ENCODE results near the gene ATP6V1A. TPM values are rescaled to one million over a fixed set of nuclear protein-coding genes. Genes with fewer than 3 reads are reported as not detected.
A peak's percentile ranks its signal among the peaks of the same experiment; 100 is the strongest.

ATP6V1A gene
- total and polyA plus RNA-seq, 4 experiments from 2014 or later, result 22.7 to 26.6 (median 25.1) TPM

DNA sequence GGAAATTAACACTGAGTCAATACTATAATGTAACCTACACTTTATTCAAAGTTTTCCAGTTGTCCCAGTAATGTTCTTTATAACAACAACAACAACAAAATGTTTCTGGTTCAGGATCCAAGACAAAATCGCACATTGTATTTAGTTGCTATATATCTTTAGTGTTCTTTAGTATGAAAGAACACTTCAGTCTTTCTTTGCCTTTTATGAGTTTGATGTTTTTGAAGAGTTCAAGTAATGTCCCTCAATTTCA is 84.2 kb downstream of the ATP6V1A start:
- H3K27ac ChIP-seq (ENCODE audit: low read depth, low read length), result no peak overlapping the region
- H3K27me3 Mint-ChIP-seq, result no peaks in the 10 kb centered on the region
- peaks cover 3 to 15% (median 10%) of the 10 kb centered on the region in 8 donors for H3K9me3 Mint-ChIP-seq
- no peaks in the 10 kb centered on the region for H3K27me3 ChIP-seq (ENCODE audit: insufficient read depth, low read length)
- H3K4me3 ChIP-seq (ENCODE audit: low read length in 2 of 2), result no peak overlapping the region
- POLR2A ChIA-PET (ENCODE audit: partially characterized antibody), result interaction anchor here (0.6 to 1.4 kb wide), 2 partner anchors 85 to 383 kb away, joined by 3 read pairs; partner anchors contain the start of gene NAA50
- H3K4me1 Mint-ChIP-seq, result peaks cover 1 to 12% (median 5%) of the 10 kb centered on the region in 4 donors
- H3K9me3 ChIP-seq (ENCODE audit: control insufficient read depth in 1 of 2, low read length in 2 of 2), result peaks cover 0 to 3% of the 10 kb centered on the region in 2 donors
- peak overlapping the region in 3 of 7 donors; percentile 58 to 76 (median 63) for H3K27ac Mint-ChIP-seq
- peaks cover 2 to 3% of the 10 kb centered on the region in 2 donors for H3K36me3 Mint-ChIP-seq
- H3K4me3 Mint-ChIP-seq, result no peak overlapping the region
- intact Hi-C loops (cut with micrococcal nuclease), result no loop called here
- H3K36me3 ChIP-seq (ENCODE audit: insufficient read depth, low read length), result no peaks in the 10 kb centered on the region
- CTCF ChIA-PET (ENCODE audit: partially characterized antibody), result no interaction called here
- peaks cover 9% of the 10 kb centered on the region for H3K4me1 ChIP-seq (ENCODE audit: insufficient read depth, low read length)
- DNase-seq, result no peak

DNA sequence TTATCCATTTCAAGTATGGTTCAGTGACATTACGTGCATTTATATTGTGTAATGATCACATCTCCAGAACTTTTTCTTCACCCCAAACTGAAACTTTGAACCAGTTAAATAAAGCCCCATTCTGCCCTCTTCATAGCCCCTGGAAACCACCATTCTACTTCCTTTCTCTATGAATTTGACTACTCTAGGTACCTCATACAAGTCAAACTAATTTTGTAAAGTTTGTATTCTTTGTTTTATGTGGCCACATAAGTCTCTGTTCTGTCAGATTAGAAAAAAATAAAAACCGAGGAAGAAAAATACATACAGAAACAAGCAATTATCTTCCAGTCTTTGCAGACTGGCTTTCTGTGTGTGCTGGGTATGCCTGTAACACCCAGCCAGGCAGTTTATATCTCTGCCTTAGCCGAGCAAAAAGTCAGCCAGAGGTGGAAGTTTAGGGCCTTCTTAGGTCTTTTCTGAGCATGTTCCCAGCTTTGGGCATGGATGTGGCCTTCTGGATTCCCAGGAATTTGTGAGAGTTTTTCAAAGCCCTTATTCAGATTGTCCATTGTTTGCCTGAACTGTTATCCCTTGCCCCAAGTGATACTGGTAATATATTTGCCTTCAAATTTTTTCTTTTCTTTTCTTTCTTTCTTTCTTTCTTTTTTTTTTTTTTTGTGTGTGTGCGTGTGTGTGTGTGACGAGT is 85.8 kb downstream of the ATP6V1A start:
- peaks cover 0 to 3% of the 10 kb centered on the region in 2 donors for H3K9me3 ChIP-seq (ENCODE audit: control insufficient read depth in 1 of 2, low read length in 2 of 2)
- peaks cover 9% of the 10 kb centered on the region for H3K4me1 ChIP-seq (ENCODE audit: insufficient read depth, low read length)
- Mint-ChIP-seq H3K36me3 (peaks cover 2 to 3% of the 10 kb centered on the region in 2 donors), H3K27ac (no peak overlapping the region), H3K4me3 (no peak overlapping the region), H3K9me3 (peaks cover 3 to 15% (median 10%) of the 10 kb centered on the region in 8 donors), H3K27me3 (no peaks in the 10 kb centered on the region), H3K4me1 (peaks cover 1 to 12% (median 5%) of the 10 kb centered on the region in 4 donors)
- ChIA-PET CTCF (ENCODE audit: partially characterized antibody) (interaction anchor here (0.7 kb wide), 1 partner anchor 253 kb away, joined by 3 read pairs; no protein-coding TSS in a partner anchor), POLR2A (ENCODE audit: partially characterized antibody) (no interaction called here)
- DNase-seq, result no peak
- no peaks in the 10 kb centered on the region for H3K27me3 ChIP-seq (ENCODE audit: insufficient read depth, low read length)
- H3K36me3 ChIP-seq (ENCODE audit: insufficient read depth, low read length), result no peaks in the 10 kb centered on the region
- H3K4me3 ChIP-seq (ENCODE audit: low read length in 2 of 2), result no peak overlapping the region
- H3K27ac ChIP-seq (ENCODE audit: low read depth, low read length), result no peak overlapping the region
- intact Hi-C loops (cut with micrococcal nuclease), result no loop called here

DNA sequence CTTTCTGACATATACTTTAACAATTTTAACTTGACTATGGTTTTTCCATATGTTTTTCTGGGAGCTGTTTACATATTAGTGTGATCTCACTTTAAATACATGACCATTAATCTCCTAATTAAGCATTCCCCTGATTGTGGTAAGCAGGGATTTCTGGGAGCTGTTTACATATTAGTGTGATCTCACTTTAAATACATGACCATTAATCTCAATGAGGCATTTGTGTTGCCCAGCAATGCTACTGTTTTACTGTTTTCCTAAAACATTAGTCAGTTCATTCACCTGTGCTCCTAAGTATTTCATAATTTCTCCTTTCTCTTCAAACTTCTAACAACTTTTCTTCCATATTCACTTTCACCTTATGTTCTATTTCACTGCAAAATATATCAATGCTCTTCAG is 88.1 kb downstream of the ATP6V1A start:
- no peak overlapping the region for H3K27ac Mint-ChIP-seq
- Histone ChIP-seq H3K4me3 (ENCODE audit: low read length in 2 of 2) (no peak overlapping the region), H3K27me3 (ENCODE audit: insufficient read depth, low read length) (no peaks in the 10 kb centered on the region), H3K27ac (ENCODE audit: low read depth, low read length) (no peak overlapping the region), H3K4me1 (ENCODE audit: insufficient read depth, low read length) (peaks cover 17% of the 10 kb centered on the region), H3K9me3 (ENCODE audit: control insufficient read depth in 1 of 2, low read length in 2 of 2) (peaks cover 0 to 3% of the 10 kb centered on the region in 2 donors), H3K36me3 (ENCODE audit: insufficient read depth, low read length) (no peaks in the 10 kb centered on the region)
- POLR2A ChIA-PET (ENCODE audit: partially characterized antibody), result no interaction called here
- no peak for DNase-seq
- H3K9me3 Mint-ChIP-seq, result peaks cover 0 to 15% (median 10%) of the 10 kb centered on the region in 8 donors
- peaks cover 6 to 12% (median 10%) of the 10 kb centered on the region in 4 donors for H3K4me1 Mint-ChIP-seq
- H3K4me3 Mint-ChIP-seq, result no peak overlapping the region
- H3K36me3 Mint-ChIP-seq, result peaks cover 2 to 3% of the 10 kb centered on the region in 2 donors
- peaks cover 0 to 1% of the 10 kb centered on the region in 2 donors for H3K27me3 Mint-ChIP-seq
- intact Hi-C loops (cut with micrococcal nuclease), result loop anchor here (5.0 kb wide), 1 partner anchor 222 kb away; the partner anchor contains the start of genes CCDC191 and QTRT2
- CTCF ChIA-PET (ENCODE audit: partially characterized antibody), result interaction anchor here (0.7 to 13.2 kb wide), 5 partner anchors 13 to 1626 kb away, joined by 3 to 157 read pairs (median 3); no protein-coding TSS in a partner anchor

DNA sequence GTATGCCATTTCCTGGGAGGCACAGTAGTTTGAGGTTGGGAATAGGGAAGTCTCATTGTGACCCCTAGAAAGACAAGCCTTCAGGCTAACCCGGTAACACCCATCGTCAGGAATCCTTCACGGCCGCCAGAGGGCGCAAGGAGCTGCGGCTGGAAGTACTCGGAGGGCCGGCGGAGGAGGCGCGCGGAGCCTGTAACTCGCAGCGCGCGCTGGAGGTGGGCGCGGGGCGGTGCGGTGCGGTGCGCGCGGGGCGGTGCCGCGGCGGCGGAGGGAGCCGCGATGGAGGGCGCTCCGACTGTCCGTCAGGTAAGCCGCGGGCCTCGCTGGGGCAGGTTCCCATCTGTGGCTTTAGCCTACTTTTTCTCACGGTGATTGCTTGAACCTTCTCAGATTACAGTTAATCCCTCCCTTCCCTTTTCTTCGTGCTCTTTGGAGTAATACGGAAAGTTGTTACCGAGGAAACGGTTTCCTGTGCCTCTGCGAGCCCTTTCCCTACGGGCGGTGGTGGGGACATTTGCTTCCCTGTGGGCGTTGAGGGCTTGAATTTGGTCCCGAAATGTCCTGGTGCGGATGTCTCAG is 91.9 kb downstream of the ATP6V1A start, which contains the start of gene GRAMD1C:
GRAMD1C (plus strand) TSS at position 158 of the 579 bp plus-strand sequence; CDS start at position 280, 122 bp downstream.
- peak within 1 kb of the TSS; percentile 32 to 68 for H3K4me3 ChIP-seq (ENCODE audit: low read length in 2 of 2)
- CTCF ChIA-PET (ENCODE audit: partially characterized antibody), result interaction anchor here (0.7 to 13.2 kb wide), 15 partner anchors 14 to 1790 kb away, joined by 3 to 157 read pairs (median 3); partner anchors contain the start of genes ATP6V1A, CCDC191 and QTRT2
- H3K4me1 Mint-ChIP-seq, result peaks cover 0 to 6% (median 6%) of the 10 kb centered on the region in 4 donors
- H3K4me3 Mint-ChIP-seq, result peak within 1 kb of the TSS; percentile 71 to 84 (median 81)
- H3K9me3 ChIP-seq (ENCODE audit: control insufficient read depth in 1 of 2, low read length in 2 of 2), result no peaks in the 10 kb centered on the region
- H3K27me3 ChIP-seq (ENCODE audit: insufficient read depth, low read length), result no peaks in the 10 kb centered on the region
- no peaks in the 10 kb centered on the region for H3K36me3 Mint-ChIP-seq
- POLR2A ChIA-PET (ENCODE audit: partially characterized antibody), result no interaction called here
- no peaks in the 10 kb centered on the region for H3K36me3 ChIP-seq (ENCODE audit: insufficient read depth, low read length)
- intact Hi-C loops (cut with micrococcal nuclease), result loop anchor here (1.0 to 5.0 kb wide), 4 partner anchors 75 to 219 kb away; partner anchors contain the start of genes ATP6V1A, CCDC191, NAA50 and QTRT2
- peaks cover 0 to 1% of the 10 kb centered on the region in 2 donors for H3K27me3 Mint-ChIP-seq
- H3K9me3 Mint-ChIP-seq, result no peaks in the 10 kb centered on the region
- H3K27ac Mint-ChIP-seq, result peak within 1 kb of the TSS in 4 of 7 donors; percentile 31 to 56 (median 38)
- H3K4me1 ChIP-seq (ENCODE audit: insufficient read depth, low read length), result peaks cover 7% of the 10 kb centered on the region
- no peak within 1 kb of the TSS for H3K27ac ChIP-seq (ENCODE audit: low read depth, low read length)
- DNase-seq, result peak; percentile 81 to 84 (median 83)

DNA sequence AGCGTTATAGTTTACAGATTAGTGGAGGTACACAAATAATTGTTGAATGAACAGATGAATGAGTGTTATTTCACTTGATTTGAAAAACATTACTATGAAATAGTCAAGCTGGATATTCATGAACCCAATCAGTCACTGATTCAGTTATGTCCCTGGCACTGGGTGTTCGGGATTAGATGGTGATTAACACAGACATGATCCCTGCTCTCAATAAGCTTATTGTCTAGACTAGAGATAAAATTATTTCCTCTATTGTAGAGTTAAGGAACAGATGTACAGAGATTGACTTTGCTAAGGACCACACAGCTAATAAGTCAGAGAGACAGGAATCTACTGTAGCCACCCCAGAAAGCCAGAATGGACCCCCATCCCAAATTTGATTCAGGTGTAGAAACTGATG is 92.7 kb downstream of the ATP6V1A start:
- H3K4me3 Mint-ChIP-seq, result peak overlapping the region; percentile 71 to 84 (median 81)
- no peaks in the 10 kb centered on the region for H3K9me3 ChIP-seq (ENCODE audit: control insufficient read depth in 1 of 2, low read length in 2 of 2)
- intact Hi-C loops (cut with micrococcal nuclease), result loop anchor here (2.0 to 5.0 kb wide), 2 partner anchors 93 to 218 kb away; partner anchors contain the start of genes ATP6V1A, CCDC191, NAA50 and QTRT2
- ChIA-PET POLR2A (ENCODE audit: partially characterized antibody) (interaction anchor here (0.9 to 1.0 kb wide), 2 partner anchors 74 to 93 kb away, joined by 3 read pairs; partner anchors contain the start of gene ATP6V1A), CTCF (ENCODE audit: partially characterized antibody) (interaction anchor here (1.0 to 13.2 kb wide), 7 partner anchors 16 to 118 kb away, joined by 3 to 157 read pairs (median 4); partner anchors contain the start of gene ATP6V1A)
- no peaks in the 10 kb centered on the region for H3K36me3 Mint-ChIP-seq
- H3K4me3 ChIP-seq (ENCODE audit: low read length in 2 of 2), result no peak overlapping the region
- H3K27ac Mint-ChIP-seq, result peak overlapping the region in 1 of 7 donors; percentile 32
- H3K9me3 Mint-ChIP-seq, result no peaks in the 10 kb centered on the region
- peaks cover 0 to 1% of the 10 kb centered on the region in 2 donors for H3K27me3 Mint-ChIP-seq
- no peak overlapping the region for H3K27ac ChIP-seq (ENCODE audit: low read depth, low read length)
- H3K4me1 ChIP-seq (ENCODE audit: insufficient read depth, low read length), result peaks cover 7% of the 10 kb centered on the region
- no peak for DNase-seq
- H3K27me3 ChIP-seq (ENCODE audit: insufficient read depth, low read length), result no peaks in the 10 kb centered on the region
- no peaks in the 10 kb centered on the region for H3K36me3 ChIP-seq (ENCODE audit: insufficient read depth, low read length)
- H3K4me1 Mint-ChIP-seq, result peaks cover 0 to 6% (median 6%) of the 10 kb centered on the region in 4 donors

DNA sequence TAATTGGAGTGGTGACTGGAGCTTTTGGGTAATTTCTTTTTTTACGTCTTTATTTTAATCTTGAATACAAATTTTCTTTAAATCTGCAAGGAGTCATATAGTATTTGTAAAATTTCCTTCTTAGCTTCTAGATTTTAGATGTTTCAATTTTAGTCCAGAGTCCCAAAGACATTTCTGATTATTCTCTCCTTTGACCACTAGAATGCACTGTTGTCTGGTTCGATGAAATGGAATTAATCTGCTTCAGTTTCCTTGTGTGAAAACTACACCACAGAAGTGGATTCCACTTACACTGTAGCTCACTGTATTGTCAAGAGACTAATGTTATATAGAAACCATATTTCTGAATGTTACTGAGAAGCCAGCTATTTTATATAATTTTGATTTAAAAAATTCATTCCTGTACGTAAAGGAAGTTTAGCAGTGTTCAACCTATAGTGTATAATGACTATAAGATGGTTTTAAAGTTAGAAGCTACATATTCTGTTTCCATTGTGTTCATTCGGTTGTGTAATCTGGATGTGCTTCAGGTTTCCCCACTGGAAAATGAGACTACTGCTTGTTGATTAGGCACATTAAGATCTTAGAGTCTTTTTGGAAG is 97.9 kb downstream of the ATP6V1A start:
- Mint-ChIP-seq H3K36me3 (no peaks in the 10 kb centered on the region), H3K27ac (no peak overlapping the region), H3K9me3 (no peaks in the 10 kb centered on the region), H3K4me3 (no peak overlapping the region), H3K27me3 (peaks cover 0 to 1% of the 10 kb centered on the region in 2 donors), H3K4me1 (peaks cover 0 to 3% (median 0%) of the 10 kb centered on the region in 4 donors)
- CTCF ChIA-PET (ENCODE audit: partially characterized antibody), result interaction anchor here (0.7 to 13.2 kb wide), 12 partner anchors 14 to 1847 kb away, joined by 3 to 157 read pairs (median 4); no protein-coding TSS in a partner anchor
- POLR2A ChIA-PET (ENCODE audit: partially characterized antibody), result interaction anchor here (0.9 kb wide), 1 partner anchor 98 kb away, joined by 3 read pairs; the partner anchor contains the start of gene ATP6V1A
- DNase-seq, result peak in 4 of 5 donors; percentile 6 to 18 (median 14)
- H3K36me3 ChIP-seq (ENCODE audit: insufficient read depth, low read length), result no peaks in the 10 kb centered on the region
- intact Hi-C loops (cut with micrococcal nuclease), result loop anchor here (1.0 to 10.0 kb wide), 2 partner anchors 574 to 1970 kb away; no protein-coding TSS in a partner anchor
- no peaks in the 10 kb centered on the region for H3K4me1 ChIP-seq (ENCODE audit: insufficient read depth, low read length)
- H3K27me3 ChIP-seq (ENCODE audit: insufficient read depth, low read length), result no peaks in the 10 kb centered on the region
- H3K27ac ChIP-seq (ENCODE audit: low read depth, low read length), result no peak overlapping the region
- H3K9me3 ChIP-seq (ENCODE audit: control insufficient read depth in 1 of 2, low read length in 2 of 2), result no peaks in the 10 kb centered on the region
- no peak overlapping the region for H3K4me3 ChIP-seq (ENCODE audit: low read length in 2 of 2)
